Kidney (tissue), 14 donors: ENCODE data around the gene RAI1. TPM values are rescaled to one million over a fixed set of nuclear protein-coding genes. Genes with fewer than 3 reads are reported as not detected.
A peak's percentile ranks its signal among the peaks of the same experiment; 100 is the strongest.

Source experiments
- DNase-seq, 5 donors: peaks; one replicate each; pipeline ENCODE4 v3.0.0-alpha.2; 2013 to 2020
- FAIRE-seq: peaks from 2 replicates; lab custom pipeline; 2012; peaks lifted over from hg19 to GRCh38; lab: Jason Lieb, UNC
- H3K27ac ChIP-seq, 2 donors: one replicate each; pipeline ENCODE4 v1.7.0; 2013; ENCODE audit warnings: low read depth in 2 of 2, low read length in 2 of 2, inconsistent platforms in 1 of 2
- H3K27me3 ChIP-seq: one replicate; pipeline ENCODE4 v1.7.1; 2013; ENCODE audit warnings: low read length, inconsistent platforms; ENCODE audit not compliant: control insufficient read depth, insufficient read depth
- H3K36me3 ChIP-seq, 3 donors: one replicate each; pipeline versions ENCODE4 v1.7.0 to v1.7.1; 2013; ENCODE audit warnings: low read length in 3 of 3, control low read depth in 1 of 3, inconsistent platforms in 1 of 3; ENCODE audit not compliant: insufficient read depth in 3 of 3, control insufficient read depth in 2 of 3
- H3K4me1 ChIP-seq, 3 donors: one replicate each; pipeline versions ENCODE4 v1.7.0 to v1.7.1; 2013; ENCODE audit warnings: low read length in 3 of 3, inconsistent platforms in 1 of 3, low read depth in 1 of 3; ENCODE audit not compliant: control insufficient read depth in 2 of 3, insufficient read depth in 2 of 3
- H3K4me3 ChIP-seq, 3 donors: one replicate each; pipeline versions ENCODE4 v1.7.0 to v1.8.1; 2013; ENCODE audit warnings: low read length in 3 of 3, control low read depth in 1 of 3, inconsistent platforms in 1 of 3
- H3K9ac ChIP-seq, 3 donors: one replicate each; pipeline versions ENCODE4 v1.7.0 to v1.7.1; 2013; ENCODE audit warnings: low read length in 3 of 3, control low read depth in 1 of 3, inconsistent platforms in 1 of 3
- H3K9me3 ChIP-seq, 3 donors: one replicate each; pipeline versions ENCODE4 v1.7.0 to v1.7.1; 2013; ENCODE audit warnings: low read length in 3 of 3, control low read depth in 1 of 3, inconsistent platforms in 1 of 3; ENCODE audit not compliant: control insufficient read depth in 2 of 3, insufficient read depth in 1 of 3
- intact Hi-C: fragments of 100-400 bp; cut with DNase I; formaldehyde crosslinking; loops from one replicate; pipeline ENCODE4 v1.11.1; 2022
- polyA plus RNA-seq: library from polyadenylated mRNA; stranded (reverse); fragments of 350-450 nt; fragmentation: Illumina TruSeq; extraction: RNeasy Lipid Tissue Mini Kit (QIAGEN cat#74804); gene quantifications from one replicate; pipeline ENCODE4 v1.2.3, GENCODE V29; 2014; ENCODE audit warnings: low read depth, low replicate concordance; ENCODE audit not compliant: insufficient read depth
- total RNA-seq: library from RNA; stranded (reverse); fragmentation: NEBNext Ultra II Directional; extraction: Animal tissue kit (Norgen Biotek cat#: 25700); gene quantifications from one replicate; pipeline ENCODE4 v1.2.1, GENCODE V29; 2021
- TF ChIP-seq, protein P1 (sequence below): IDR thresholded peaks from 3 replicates; pipeline ENCODE4 v1.5.1; 2012; ENCODE audit warnings: mild to moderate bottlenecking, moderate library complexity, borderline replicate concordance; ENCODE audit not compliant: insufficient read depth; ENCODE audit errors: extremely low read depth
- donor health status: control.
- donor health status: control.
- donor health status: control.
- donor health status: control.
- donor health status: control.
- donor health status: DM: yes; HTN: yes; CAD: no.
- donor health status: Normal renal cell carcinoma (clear cell type).

Gene RAI1
- total and polyA plus RNA-seq, 2 donors from 2014 or later: 6.7 to 50.5 TPM

DNA sequence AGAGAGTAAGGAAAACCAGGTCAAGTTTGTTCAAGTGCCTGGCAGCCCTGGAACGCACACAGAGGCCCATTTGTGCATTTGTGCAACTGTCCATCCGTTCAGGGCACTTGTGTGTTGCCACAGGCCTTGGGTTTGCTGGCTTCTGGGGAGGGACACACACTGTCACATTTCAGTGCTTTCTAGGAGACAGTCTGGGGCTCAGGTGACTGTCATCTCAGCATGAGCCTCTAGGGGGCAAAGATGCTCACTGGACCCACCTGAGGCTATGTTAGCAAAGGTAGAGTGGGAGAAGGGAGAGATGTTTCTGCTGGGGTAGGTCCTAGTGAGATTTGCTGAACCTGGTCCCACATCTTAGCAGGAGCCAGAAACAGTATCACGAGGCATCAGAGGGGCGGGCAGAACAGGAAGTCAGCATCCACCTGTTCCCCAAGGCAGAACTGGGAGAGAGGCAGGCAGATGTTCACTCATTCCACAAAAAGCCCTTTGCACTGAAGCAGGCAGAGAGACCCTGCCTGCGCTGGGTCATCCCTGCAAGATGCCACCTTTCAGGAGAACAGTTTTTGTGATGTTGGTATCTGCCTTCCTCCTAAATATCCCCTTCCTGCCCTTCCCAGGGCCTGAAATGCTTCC is 48.5 kb downstream of the RAI1 start:
- H3K27me3 ChIP-seq: no peaks in the 10 kb centered on the region
- H3K27ac ChIP-seq: peak overlapping the region in 1 of 2 donors; percentile 38
- H3K4me1 ChIP-seq: peaks cover 0 to 12% (median 9%) of the 10 kb centered on the region in 3 donors
- no peak overlapping the region for H3K9ac ChIP-seq
- peak in 4 of 5 donors; percentile 76 to 83 (median 81) for DNase-seq
- intact Hi-C loops: no loop called here
- H3K4me3 ChIP-seq: no peak overlapping the region
- FAIRE-seq: no peak
- peaks cover 0 to 4% (median 0%) of the 10 kb centered on the region in 3 donors for H3K36me3 ChIP-seq
- no peaks in the 10 kb centered on the region for H3K9me3 ChIP-seq
- TF ChIP-seq, protein P1, sequence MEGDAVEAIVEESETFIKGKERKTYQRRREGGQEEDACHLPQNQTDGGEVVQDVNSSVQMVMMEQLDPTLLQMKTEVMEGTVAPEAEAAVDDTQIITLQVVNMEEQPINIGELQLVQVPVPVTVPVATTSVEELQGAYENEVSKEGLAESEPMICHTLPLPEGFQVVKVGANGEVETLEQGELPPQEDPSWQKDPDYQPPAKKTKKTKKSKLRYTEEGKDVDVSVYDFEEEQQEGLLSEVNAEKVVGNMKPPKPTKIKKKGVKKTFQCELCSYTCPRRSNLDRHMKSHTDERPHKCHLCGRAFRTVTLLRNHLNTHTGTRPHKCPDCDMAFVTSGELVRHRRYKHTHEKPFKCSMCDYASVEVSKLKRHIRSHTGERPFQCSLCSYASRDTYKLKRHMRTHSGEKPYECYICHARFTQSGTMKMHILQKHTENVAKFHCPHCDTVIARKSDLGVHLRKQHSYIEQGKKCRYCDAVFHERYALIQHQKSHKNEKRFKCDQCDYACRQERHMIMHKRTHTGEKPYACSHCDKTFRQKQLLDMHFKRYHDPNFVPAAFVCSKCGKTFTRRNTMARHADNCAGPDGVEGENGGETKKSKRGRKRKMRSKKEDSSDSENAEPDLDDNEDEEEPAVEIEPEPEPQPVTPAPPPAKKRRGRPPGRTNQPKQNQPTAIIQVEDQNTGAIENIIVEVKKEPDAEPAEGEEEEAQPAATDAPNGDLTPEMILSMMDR: peak; percentile 51

DNA sequence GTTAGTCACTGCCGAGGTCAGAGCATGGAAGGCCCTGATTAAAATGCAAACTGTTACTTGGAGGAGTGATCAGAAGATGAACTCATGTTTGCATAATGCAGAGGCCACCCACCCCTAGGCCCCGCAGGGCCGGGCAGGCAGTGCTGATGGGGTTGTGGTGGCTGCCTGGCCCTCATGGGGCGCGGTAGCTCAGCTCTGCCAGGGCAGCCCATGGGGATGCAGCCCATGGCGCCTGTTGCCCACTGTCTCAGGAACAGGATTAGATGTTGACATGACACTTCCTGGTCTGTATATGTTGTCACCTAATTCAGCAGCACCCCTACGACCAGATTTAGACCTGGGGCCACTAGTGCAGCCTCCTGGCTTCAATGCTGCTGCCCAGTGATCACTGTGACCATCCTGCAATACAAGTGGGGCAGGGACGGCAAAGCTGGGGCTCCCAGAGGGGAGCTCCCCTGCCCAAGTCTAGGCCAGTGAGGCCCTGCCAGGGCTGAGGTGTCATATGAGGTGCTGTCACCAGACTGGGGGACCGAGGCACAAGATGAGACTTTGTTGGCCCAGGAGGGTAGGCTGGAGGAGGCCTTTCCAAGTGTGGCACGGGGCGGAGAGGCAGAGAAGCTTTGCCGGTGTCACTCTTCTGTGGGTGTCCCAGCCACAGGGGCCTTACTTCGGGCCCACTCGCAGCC is 49.1 kb downstream of the RAI1 start:
- no peak overlapping the region for H3K27ac ChIP-seq
- intact Hi-C loops: no loop called here

DNA sequence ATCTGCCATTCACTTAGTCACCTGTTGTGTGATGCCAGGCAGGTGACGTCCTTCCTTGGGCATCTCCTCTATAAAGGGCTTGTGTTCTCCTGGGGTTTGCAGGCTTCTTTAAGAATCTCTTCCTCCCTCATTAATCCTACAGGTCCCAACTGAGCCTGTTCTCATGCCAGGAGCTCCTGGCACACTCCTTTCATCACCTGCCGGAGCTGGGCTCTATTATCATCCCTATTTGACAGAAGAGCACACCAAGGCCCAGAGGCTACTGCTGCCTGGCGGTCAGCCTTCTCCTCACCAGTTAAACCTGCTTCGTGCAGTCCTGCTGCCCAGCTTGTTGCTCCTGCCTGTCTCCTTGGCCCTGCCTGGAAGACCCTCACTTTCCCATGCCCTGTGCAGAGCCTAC is 51.2 kb downstream of the RAI1 start:
- Histone ChIP-seq H3K27ac (no peak overlapping the region), H3K4me1 (peaks cover 0 to 10% (median 9%) of the 10 kb centered on the region in 3 donors), H3K9ac (no peak overlapping the region), H3K9me3 (no peaks in the 10 kb centered on the region), H3K36me3 (peaks cover 0 to 4% (median 0%) of the 10 kb centered on the region in 3 donors), H3K27me3 (no peaks in the 10 kb centered on the region), H3K4me3 (no peak overlapping the region)
- FAIRE-seq (no peak), DNase-seq (no peak)
- TF ChIP-seq, protein P1: no peak
- intact Hi-C loops: no loop called here

More for the DNA sequence above, 49.1 kb downstream of the RAI1 start:
- no peak overlapping the region for H3K4me3 ChIP-seq
- DNase-seq (no peak), FAIRE-seq (no peak)
- H3K4me1 ChIP-seq: peaks cover 0 to 12% (median 9%) of the 10 kb centered on the region in 3 donors
- no peaks in the 10 kb centered on the region for H3K9me3 ChIP-seq
- H3K27me3 ChIP-seq: no peaks in the 10 kb centered on the region
- H3K36me3 ChIP-seq: peaks cover 0 to 4% (median 0%) of the 10 kb centered on the region in 3 donors
- H3K9ac ChIP-seq: no peak overlapping the region
- TF ChIP-seq, protein P1: no peak
